Nephron (organoid): ENCODE data around the gene MTM1.

Experiments used
- H3K27ac Mint-ChIP-seq, 3 experiments: 2 replicates each; pipeline ENCODE4 v1.8.0; 2020; ENCODE audit warnings: mixed read lengths in 3 of 3, mild to moderate bottlenecking in 2 of 3, moderate library complexity in 1 of 3
- H3K27me3 Mint-ChIP-seq: 2 replicates; pipeline ENCODE4 v1.8.0; 2021; ENCODE audit warnings: low read depth, mild to moderate bottlenecking, moderate library complexity, mixed read lengths
- H3K36me3 Mint-ChIP-seq: 2 replicates; pipeline ENCODE4 v1.8.0; 2020; ENCODE audit warnings: low read depth, mixed read lengths
- H3K4me1 Mint-ChIP-seq: 2 replicates; pipeline ENCODE4 v1.8.0; 2020; ENCODE audit warnings: mixed read lengths
- H3K4me3 Mint-ChIP-seq, 3 experiments: 2 replicates each; pipeline ENCODE4 v1.8.0; 2020; ENCODE audit warnings: mild to moderate bottlenecking in 3 of 3, mixed read lengths in 3 of 3, moderate library complexity in 2 of 3
- H3K9me3 Mint-ChIP-seq: 2 replicates; pipeline ENCODE4 v1.8.0; 2020; ENCODE audit warnings: mixed read lengths
- TF ChIP-seq, protein P1 (sequence below), 3 experiments: fragments of 200-600 bp; sonication (generic); IDR thresholded peaks; one replicate each; pipeline ENCODE4 v1.5.0; 2021; ENCODE audit warnings: antibody characterized with exemption in 3 of 3; ENCODE audit not compliant: unreplicated experiment in 3 of 3

MTM1 gene

GRCh38 chrX:150568320-150569154 is at the start of gene MTM1:
MTM1 (plus strand) TSS chrX:150568621; CDS start chrX:150592615, 23,994 bp downstream.
- no peaks in the 10 kb centered on the region for H3K36me3 Mint-ChIP-seq
- H3K9me3 Mint-ChIP-seq: peaks cover 11% of the 10 kb centered on the region
- TF ChIP-seq, protein P1, sequence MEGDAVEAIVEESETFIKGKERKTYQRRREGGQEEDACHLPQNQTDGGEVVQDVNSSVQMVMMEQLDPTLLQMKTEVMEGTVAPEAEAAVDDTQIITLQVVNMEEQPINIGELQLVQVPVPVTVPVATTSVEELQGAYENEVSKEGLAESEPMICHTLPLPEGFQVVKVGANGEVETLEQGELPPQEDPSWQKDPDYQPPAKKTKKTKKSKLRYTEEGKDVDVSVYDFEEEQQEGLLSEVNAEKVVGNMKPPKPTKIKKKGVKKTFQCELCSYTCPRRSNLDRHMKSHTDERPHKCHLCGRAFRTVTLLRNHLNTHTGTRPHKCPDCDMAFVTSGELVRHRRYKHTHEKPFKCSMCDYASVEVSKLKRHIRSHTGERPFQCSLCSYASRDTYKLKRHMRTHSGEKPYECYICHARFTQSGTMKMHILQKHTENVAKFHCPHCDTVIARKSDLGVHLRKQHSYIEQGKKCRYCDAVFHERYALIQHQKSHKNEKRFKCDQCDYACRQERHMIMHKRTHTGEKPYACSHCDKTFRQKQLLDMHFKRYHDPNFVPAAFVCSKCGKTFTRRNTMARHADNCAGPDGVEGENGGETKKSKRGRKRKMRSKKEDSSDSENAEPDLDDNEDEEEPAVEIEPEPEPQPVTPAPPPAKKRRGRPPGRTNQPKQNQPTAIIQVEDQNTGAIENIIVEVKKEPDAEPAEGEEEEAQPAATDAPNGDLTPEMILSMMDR (IDR thresholded peaks at IDR 0.05; ENCODE audit: unreplicated experiment in 3 of 3): no peak
- H3K27me3 Mint-ChIP-seq: no peaks in the 10 kb centered on the region
- H3K4me1 Mint-ChIP-seq: peaks cover 27% of the 10 kb centered on the region
- H3K4me3 Mint-ChIP-seq: peak within 1 kb of the TSS; percentile 82 to 89 (median 88)
- H3K27ac Mint-ChIP-seq: peak within 1 kb of the TSS; percentile 73 to 97 (median 87)

- H3K4me1 Mint-ChIP-seq: no peaks in the 10 kb centered on the region
- TF ChIP-seq, protein P1 (IDR thresholded peaks at IDR 0.05; ENCODE audit: unreplicated experiment in 3 of 3): no peak
- no peaks in the 10 kb centered on the region for H3K27me3 Mint-ChIP-seq
- no peaks in the 10 kb centered on the region for H3K36me3 Mint-ChIP-seq
- peaks cover 7% of the 10 kb centered on the region for H3K9me3 Mint-ChIP-seq
- no peak overlapping the region for H3K27ac Mint-ChIP-seq
- no peak overlapping the region for H3K4me3 Mint-ChIP-seq
Measured at GRCh38 chrX:150522494-150522893, 45.9 kb upstream of the MTM1 start.

- TF ChIP-seq, protein P1 (IDR thresholded peaks at IDR 0.05; ENCODE audit: unreplicated experiment in 3 of 3): no peak
Measured at GRCh38 chrX:150525061-150525919, 43.1 kb upstream of the MTM1 start.

GRCh38 chrX:150526692-150527091 is 41.7 kb upstream of the MTM1 start:
- H3K27me3 Mint-ChIP-seq: no peaks in the 10 kb centered on the region
- H3K4me1 Mint-ChIP-seq: no peaks in the 10 kb centered on the region
- H3K4me3 Mint-ChIP-seq: no peak overlapping the region
- TF ChIP-seq, protein P1 (IDR thresholded peaks at IDR 0.05; ENCODE audit: unreplicated experiment in 3 of 3): no peak
- no peak overlapping the region for H3K27ac Mint-ChIP-seq
- no peaks in the 10 kb centered on the region for H3K36me3 Mint-ChIP-seq
- H3K9me3 Mint-ChIP-seq: peaks cover 18% of the 10 kb centered on the region

More at GRCh38 chrX:150525061-150525919, 43.1 kb upstream of the MTM1 start:
- H3K4me1 Mint-ChIP-seq: no peaks in the 10 kb centered on the region
- no peak overlapping the region for H3K4me3 Mint-ChIP-seq
- no peaks in the 10 kb centered on the region for H3K27me3 Mint-ChIP-seq
- H3K9me3 Mint-ChIP-seq: peaks cover 18% of the 10 kb centered on the region
- no peaks in the 10 kb centered on the region for H3K36me3 Mint-ChIP-seq
- H3K27ac Mint-ChIP-seq: no peak overlapping the region

DNA sequence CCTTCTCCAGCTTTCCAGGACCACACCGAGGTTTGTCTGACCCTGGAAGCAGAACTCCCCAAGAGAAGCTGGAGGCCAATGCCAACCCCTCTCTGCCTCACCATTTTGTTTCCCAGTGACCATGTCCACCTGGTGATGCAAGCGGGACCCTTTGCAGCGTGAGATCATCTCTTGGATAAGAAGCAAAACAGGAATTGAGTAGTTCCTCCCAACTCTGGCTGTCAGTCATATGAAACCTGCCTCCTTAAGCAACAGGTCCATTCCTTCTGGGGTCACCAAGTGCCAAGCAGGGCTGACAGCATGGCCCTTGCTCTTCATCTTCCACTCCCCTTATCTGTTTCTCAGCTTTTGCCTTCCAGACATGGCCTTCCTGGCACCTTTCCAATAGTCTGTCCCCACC is 41.3 kb upstream of the MTM1 start:
- TF ChIP-seq, protein P1 (IDR thresholded peaks at IDR 0.05; ENCODE audit: unreplicated experiment in 3 of 3): no peak
- Mint-ChIP-seq H3K27ac (no peak overlapping the region), H3K9me3 (peaks cover 20% of the 10 kb centered on the region), H3K36me3 (no peaks in the 10 kb centered on the region), H3K4me1 (no peaks in the 10 kb centered on the region), H3K27me3 (no peaks in the 10 kb centered on the region), H3K4me3 (no peak overlapping the region)
